MM.1S (cell line): Measurements from ENCODE around the gene TUBB4A.

Experiments used
- DNase-seq: peaks from one replicate; pipeline ENCODE4 v3.0.0-alpha.2; 2015
- H2AFZ ChIP-seq: fragments of 300-600 bp; sonication (generic); 2 replicates; pipeline ENCODE4 v1.6.0; 2016; ENCODE audit warnings: antibody characterized with exemption, low read length
- H3F3A ChIP-seq: fragments of 300-600 bp; sonication (generic); 2 replicates; pipeline ENCODE4 v1.6.1; 2016; ENCODE audit warnings: mild to moderate bottlenecking, antibody characterized with exemption, low read length, moderate library complexity, mixed read lengths; ENCODE audit not compliant: insufficient read depth
- H3K27ac ChIP-seq: fragments of 300-600 bp; sonication (generic); 2 replicates; pipeline ENCODE4 v1.5.1; 2016; ENCODE audit warnings: mild to moderate bottlenecking, low read length
- H3K27me3 ChIP-seq: fragments of 300-600 bp; sonication (generic); replicated peaks from 2 replicates; pipeline ENCODE4 v1.6.0; 2016; ENCODE audit warnings: low read length; ENCODE audit not compliant: insufficient read depth
- H3K36me3 ChIP-seq: fragments of 300-600 bp; sonication (generic); replicated peaks from 2 replicates; pipeline ENCODE4 v1.6.1; 2016; ENCODE audit warnings: mild to moderate bottlenecking, low read length, mixed read lengths; ENCODE audit not compliant: insufficient read depth
- H3K4me1 ChIP-seq: fragments of 300-600 bp; sonication (generic); 2 replicates; pipeline ENCODE4 v1.6.1; 2016; ENCODE audit warnings: low read length, mixed read lengths
- H3K4me2 ChIP-seq: fragments of 300-600 bp; sonication (generic); 2 replicates; pipeline ENCODE4 v1.6.0; 2016; ENCODE audit warnings: low read depth, low read length
- H3K4me3 ChIP-seq: fragments of 300-600 bp; sonication (generic); 2 replicates; pipeline ENCODE4 v1.5.1; 2016; ENCODE audit warnings: low read length, mixed read lengths
- H3K79me2 ChIP-seq: fragments of 300-600 bp; sonication (generic); 2 replicates; pipeline ENCODE4 v1.6.1; 2016; ENCODE audit warnings: mixed run types, low read length, mixed read lengths
- H3K9ac ChIP-seq: fragments of 300-600 bp; sonication (generic); 2 replicates; pipeline ENCODE4 v1.6.1; 2016; ENCODE audit warnings: low read length, mixed read lengths
- H3K9me2 ChIP-seq: fragments of 300-600 bp; sonication (generic); replicated peaks from 2 replicates; pipeline ENCODE4 v1.6.1; 2016; ENCODE audit warnings: mild to moderate bottlenecking, low read length, mixed read lengths; ENCODE audit not compliant: insufficient read depth
- H3K9me3 ChIP-seq: fragments of 300-600 bp; sonication (generic); replicated peaks from 2 replicates; pipeline ENCODE4 v1.6.1; 2016; ENCODE audit warnings: mild to moderate bottlenecking, low read length, mixed read lengths; ENCODE audit not compliant: insufficient read depth
- H4K20me1 ChIP-seq: fragments of 300-600 bp; sonication (generic); 2 replicates; pipeline ENCODE4 v1.6.1; 2016; ENCODE audit warnings: mild to moderate bottlenecking, low read length, moderate library complexity, mixed read lengths; ENCODE audit not compliant: insufficient read depth
- CTCF ChIP-seq: fragments of 300-600 bp; sonication (generic); IDR thresholded peaks from 2 replicates; pipeline ENCODE4 v1.5.1; 2016; ENCODE audit warnings: antibody characterized with exemption, low read length, mixed read lengths
- EZH2 ChIP-seq: fragments of 300-600 bp; sonication (generic); optimal IDR thresholded peaks from 2 replicates; pipeline ENCODE3; 2017; ENCODE audit warnings: low read depth, mild to moderate bottlenecking, antibody characterized with exemption, low read length, mixed read lengths
- EZH2phosphoT487 ChIP-seq: fragments of 300-600 bp; sonication (generic); IDR thresholded peaks from 2 replicates; pipeline ENCODE4 v1.6.1; 2018; ENCODE audit warnings: antibody characterized with exemption, low read length

TUBB4A gene

DNA sequence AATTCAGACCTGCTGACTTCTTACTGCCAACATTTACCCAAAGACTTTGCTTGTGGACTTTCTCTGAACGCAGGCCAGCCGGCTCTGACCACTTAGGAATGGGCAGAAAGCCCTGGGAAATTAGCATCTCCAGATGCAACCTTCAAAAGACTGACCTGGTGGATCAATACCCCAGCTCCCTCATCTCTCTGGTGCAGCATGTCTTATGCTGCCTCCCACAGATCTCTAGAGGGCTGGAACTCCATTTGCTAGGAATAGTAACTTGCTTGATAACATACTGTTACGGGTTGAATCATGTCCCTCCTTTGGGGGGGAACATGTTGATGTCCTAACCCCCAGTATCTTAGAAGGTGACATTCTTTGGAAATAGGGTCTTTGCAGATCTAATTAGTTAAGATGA, 55.7 kb downstream of the TUBB4A start:
- no peaks in the 10 kb centered on the region for H3K27me3 ChIP-seq
- H3K4me2 ChIP-seq: no peak overlapping the region
- no peak overlapping the region for H3K4me3 ChIP-seq
- no peak overlapping the region for H3K27ac ChIP-seq
- H3F3A ChIP-seq: no peaks in the 10 kb centered on the region
- no peaks in the 10 kb centered on the region for H3K79me2 ChIP-seq
- DNase-seq: no peak
- H3K9ac ChIP-seq: no peak overlapping the region
- no peaks in the 10 kb centered on the region for H3K9me2 ChIP-seq
- TF ChIP-seq EZH2 (no peak), CTCF (no peak), EZH2phosphoT487 (no peak)
- H3K4me1 ChIP-seq: no peaks in the 10 kb centered on the region
- no peaks in the 10 kb centered on the region for H3K36me3 ChIP-seq
- H3K9me3 ChIP-seq: no peaks in the 10 kb centered on the region
- no peak overlapping the region for H2AFZ ChIP-seq
- no peaks in the 10 kb centered on the region for H4K20me1 ChIP-seq
